K562 (cell line): Measurements from ENCODE around the gene GNPTAB. TPM values are rescaled to one million over a fixed set of nuclear protein-coding genes. Genes with fewer than 3 reads are reported as not detected.

Source experiments
- ATAC-seq: fragments of 200-7000 bp; cut with Tn5 transposase; 3 replicates; pipeline ENCODE4 v1.9.1; 2020; ENCODE audit warnings: moderate library complexity
- BruUV-seq: library from RNA; stranded (reverse); fragments of 400-500 nt; replicated peaks from 2 replicates; lab custom pipeline; 2021; lab: Mats Ljungman, UMichigan
- CTCF ChIA-PET: fragments of 300-600 bp; formaldehyde crosslinking; extraction: SDS; loops from one replicate; lab custom pipeline; 2021; ENCODE audit warnings: low intra/inter-chr PET ratio; lab: Yijun Ruan, JAX
- POLR2A ChIA-PET: fragments of 300-600, 350-650 bp; sonication (Branson Sonifier 250); formaldehyde crosslinking; extraction: SDS; loops from one replicate; lab custom pipeline; 2021; ENCODE audit warnings: antibody characterized with exemption, inconsistent platforms; lab: Yijun Ruan, JAX
- DNase-seq, 4 experiments: peaks; one replicate each; pipeline versions ENCODE4 v3.0.0 to v3.0.0-alpha.2; 2011 to 2018; ENCODE audit warnings: low spot score in 3 of 4, mixed read lengths in 3 of 4; ENCODE audit errors: extremely low read depth in 1 of 4
- FAIRE-seq: peaks from 2 replicates; lab custom pipeline; 2011; peaks lifted over from hg19 to GRCh38; lab: Jason Lieb, UNC
- H2AFZ ChIP-seq: 2 replicates; pipeline ENCODE4 v1.6.0; 2011; ENCODE audit warnings: low read depth, low read length, control low read depth, inconsistent platforms
- H3K27ac ChIP-seq: fragments of 200-600 bp; 3 replicates; pipeline ENCODE4 v1.8.0; 2011; ENCODE audit warnings: low read depth, mild to moderate bottlenecking, control low read depth, inconsistent platforms, low read length, moderate library complexity, mixed read lengths; ENCODE audit errors: extremely low read depth
- H3K27me3 ChIP-seq, 2 experiments: fragments of 300-600 bp in 1 of 2; 2 replicates in 1 of 2; 3 replicates in 1 of 2; pipeline versions ENCODE4 v1.6.0 to v1.8.0; 2011; ENCODE audit warnings: inconsistent platforms in 2 of 2, low read length in 2 of 2, mild to moderate bottlenecking in 1 of 2, mixed read lengths in 1 of 2, moderate library complexity in 1 of 2; ENCODE audit not compliant: control insufficient read depth in 2 of 2, insufficient read depth in 2 of 2
- H3K36me3 ChIP-seq: fragments of 300-600 bp; 3 replicates; pipeline ENCODE4 v1.8.0; 2011; ENCODE audit warnings: mild to moderate bottlenecking, low read length, inconsistent platforms; ENCODE audit not compliant: control insufficient read depth, insufficient read depth
- H3K4me1 ChIP-seq, 2 experiments: fragments of 200-600 bp in 1 of 2; replicated peaks in 1 of 2; 2 replicates in 1 of 2; 3 replicates in 1 of 2; pipeline versions ENCODE4 v1.5.1 to v1.8.0; 2011; ENCODE audit warnings: inconsistent platforms in 2 of 2, low read length in 2 of 2, mild to moderate bottlenecking in 1 of 2, mixed read lengths in 1 of 2, moderate library complexity in 1 of 2; ENCODE audit not compliant: control insufficient read depth in 2 of 2, insufficient read depth in 2 of 2
- H3K4me2 ChIP-seq: 2 replicates; pipeline ENCODE4 v1.6.1; 2011; ENCODE audit warnings: low read length, control low read depth, inconsistent platforms, mixed read lengths; ENCODE audit not compliant: insufficient read depth
- H3K4me3 ChIP-seq: fragments of 200-600 bp; sonication (generic), shearing (Covaris generic); 2 replicates; pipeline ENCODE4 v1.5.1; 2016; ENCODE audit warnings: control low read depth, inconsistent platforms
- H3K79me2 ChIP-seq: fragments of 200-600 bp; 3 replicates; pipeline ENCODE4 v1.8.0; 2011; ENCODE audit warnings: low read length, inconsistent platforms; ENCODE audit not compliant: control insufficient read depth, insufficient read depth
- H3K9ac ChIP-seq, 2 experiments: 2 replicates each; pipeline versions ENCODE4 v1.6.0 to v1.6.1; 2011; ENCODE audit warnings: low read depth in 2 of 2, low read length in 2 of 2, control low read depth in 1 of 2, inconsistent platforms in 1 of 2, mild to moderate bottlenecking in 1 of 2, mixed read lengths in 1 of 2; ENCODE audit not compliant: insufficient read depth in 1 of 2
- H3K9me1 ChIP-seq: one replicate; pipeline ENCODE4 v1.6.0; 2011; ENCODE audit warnings: inconsistent platforms, mild to moderate bottlenecking, low read length, moderate library complexity; ENCODE audit not compliant: control insufficient read depth, insufficient read depth
- H3K9me3 ChIP-seq: replicated peaks from 2 replicates; pipeline ENCODE4 v1.5.1; 2011; ENCODE audit warnings: low read depth, low read length, inconsistent platforms; ENCODE audit not compliant: control insufficient read depth, insufficient read depth
- H4K20me1 ChIP-seq: replicated peaks from 2 replicates; pipeline ENCODE4 v1.6.1; 2011; ENCODE audit warnings: low read length, inconsistent platforms, mixed read lengths; ENCODE audit not compliant: control insufficient read depth, insufficient read depth
- CEBPB ChIP-seq: fragments of 450-650 bp; IDR thresholded peaks from 2 replicates; pipeline ENCODE4 v1.6.1; 2016; ENCODE audit warnings: missing genetic modification characterization, missing compliant biosample characterization
- CEBPG ChIP-seq, 3 experiments: fragments of 200-800 bp in 1 of 3; sonication (Bioruptor generic) in 1 of 3; sonication (generic) in 1 of 3; formaldehyde crosslinking in 1 of 3; IDR thresholded peaks in 2 of 3; conservative IDR thresholded peaks in 1 of 3; 2 replicates each; pipeline versions ENCODE4 v1.6.1 to v1.8.0; 2016 to 2022; ENCODE audit warnings: missing compliant biosample characterization in 2 of 3, missing genetic modification characterization in 2 of 3, mild to moderate bottlenecking in 1 of 3, missing genetic modification reagents in 1 of 3
- PRPF4 ChIP-seq: fragments of 200-400 bp; formaldehyde crosslinking; IDR thresholded peaks from one replicate; pipeline ENCODE4 v1.6.1; 2017; ENCODE audit warnings: low read length, low read depth, mild to moderate bottlenecking; ENCODE audit not compliant: insufficient read depth, poor library complexity, severe bottlenecking
- RBM25 ChIP-seq: fragments of 200-400 bp; formaldehyde crosslinking; IDR thresholded peaks from 2 replicates; pipeline ENCODE4 v1.6.1; 2018; ENCODE audit warnings: low read length, low read depth, moderate library complexity; ENCODE audit not compliant: severe bottlenecking
- SREBF1 ChIP-seq: fragments of 150-350 bp; IDR thresholded peaks from 2 replicates; pipeline ENCODE4 v1.6.1; 2014; ENCODE audit warnings: antibody characterized with exemption, low read depth, low read length, borderline replicate concordance
- TAF9B ChIP-seq: fragments of 450-650 bp; IDR thresholded peaks from 2 replicates; pipeline ENCODE4 v1.6.1; 2018; ENCODE audit warnings: mild to moderate bottlenecking; ENCODE audit not compliant: partially characterized antibody
- ZNF3 ChIP-seq: fragments of 250-450 bp; sonication (Bioruptor Pico); IDR thresholded peaks from 2 replicates; pipeline ENCODE4 v1.5.0; 2021; ENCODE audit warnings: mild to moderate bottlenecking, moderate library complexity
- ZNF436 ChIP-seq: fragments of 250-450, 450-650 bp; sonication (Bioruptor Pico); formaldehyde crosslinking; IDR thresholded peaks from 2 replicates; pipeline ENCODE4 v1.7.0; 2020; ENCODE audit warnings: mild to moderate bottlenecking
- WGBS: fragments of 100-300 bp; shearing (Covaris generic); methylation state at CpG from one replicate; pipeline ENCODE4 v1.1.6; 2016; ENCODE audit warnings: low coverage, mixed read lengths; ENCODE audit not compliant: insufficient coverage; ENCODE audit errors: missing lambda C conversion rate; 5-methylcytosine and 5-hydroxymethylcytosine counted together
- in situ Hi-C: fragments of 300-500 bp; cut with MboI; formaldehyde crosslinking; loops from 4 replicates; pipeline ENCODE4 v1.15.0; 2018; ENCODE audit warnings: inconsistent platforms, mixed read lengths
- intact Hi-C: fragments of 100-400 bp; cut with micrococcal nuclease; formaldehyde crosslinking; loops from 2 replicates; pipeline ENCODE4 v1.14.2; 2022
- polyA plus RNA-seq, 8 experiments: library from polyadenylated mRNA; depleted of rRNA in 4 of 8; stranded (reverse) in 5 of 8; unstranded in 3 of 8; fragments of >200 nt; fragmentation: Nextera tagmentation in 2 of 8; fragmentation: Illumina TruSeq in 1 of 8; extraction: Ambion mirVana in 2 of 8; extraction: Trizol in 1 of 8; gene quantifications; 2 replicates each; pipeline versions ENCODE4 v1.2.1 to v1.2.3, GENCODE V29; 2011 to 2014; ENCODE audit warnings: inconsistent platforms in 1 of 8, missing spikeins in 1 of 8
- total RNA-seq, 7 experiments: library from RNA; depleted of rRNA in 6 of 7; stranded (reverse); fragments of >200 nt in 6 of 7; fragmentation: Illumina TruSeq in 2 of 7; extraction: Trizol in 2 of 7; gene quantifications; 2 replicates each; pipeline versions ENCODE4 v1.2.1 to v1.2.3, GENCODE V29; 2011 to 2021; ENCODE audit warnings: low replicate concordance in 1 of 7
- TF ChIP-seq, protein P1 (sequence below): sonication (generic); formaldehyde crosslinking; IDR thresholded peaks from 2 replicates; pipeline ENCODE4 v1.8.1; 2023; ENCODE audit warnings: missing genetic modification reagents, mild to moderate bottlenecking, borderline replicate concordance

Gene GNPTAB
- total and polyA plus RNA-seq, 9 of the 15 experiments (the other 6 are each of a cell fraction or from before 2014, with no cell fraction given), result 5.9 to 23.2 (median 19.3) TPM

DNA sequence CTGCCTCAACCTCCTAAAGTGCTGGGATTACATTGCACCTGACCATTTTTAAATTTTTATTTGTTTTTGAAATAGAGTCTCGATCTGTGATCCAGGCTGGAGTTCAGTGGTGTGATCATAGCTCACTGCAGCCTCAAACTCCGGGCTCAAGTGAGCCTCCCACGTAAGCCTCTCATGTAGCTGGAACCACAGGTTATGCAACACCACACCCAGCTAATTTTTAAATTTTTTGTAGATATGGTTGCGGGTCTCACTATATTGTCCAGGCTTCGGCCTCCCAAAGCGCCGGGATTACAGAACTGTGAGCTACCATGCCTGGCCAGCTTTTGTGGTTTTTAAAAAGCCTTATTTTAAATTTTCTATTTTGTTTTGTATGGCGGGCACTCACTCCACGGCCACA, 44.4 kb upstream of the GNPTAB start:
- H3K4me1 ChIP-seq, result peaks cover 14 to 17% of the 10 kb centered on the region in 2 experiments; a peak in 4 of 5 replicates
- peak overlapping the region; percentile 42; the same call in 1 of the 2 replicates for H2AFZ ChIP-seq
- ChIA-PET CTCF (no interaction called here), POLR2A (interaction anchor here (0.6 to 1.2 kb wide), 4 partner anchors 8 to 213 kb away, joined by 3 to 4 read pairs (median 4); no protein-coding TSS in a partner anchor)
- peak overlapping the region; percentile 38; the same call in 1 of the 3 replicates for H3K27ac ChIP-seq
- intact Hi-C loops, result no loop called here
- no peaks in the 10 kb centered on the region for H3K36me3 ChIP-seq
- H3K9me3 ChIP-seq, result no peaks in the 10 kb centered on the region
- in situ Hi-C loops, result no loop called here
- 90% methylated on average over 9 of the region's 9 CpGs for WGBS
- no peaks in the 10 kb centered on the region for H3K79me2 ChIP-seq
- FAIRE-seq (no peak), DNase-seq (no peak), ATAC-seq (no peak)
- no peaks in the 10 kb centered on the region for H4K20me1 ChIP-seq
- TF ChIP-seq RBM25, result peak; percentile 25
- TF ChIP-seq CEBPB, result peak; percentile 34; the same call in 1 of the 2 replicates
- no peak for TF ChIP-seq SREBF1
- TF ChIP-seq CEBPG (CRISPR knock-in tag; IDR thresholded peaks at IDR 0.05), result no peak
- peak in 1 of 2 experiments; percentile 29; a peak in 1 of 4 replicates for TF ChIP-seq CEBPG (tag; conservative IDR thresholded peaks at IDR 0.05 in 1 of 2, IDR thresholded peaks at IDR 0.05 in 1 of 2)
- no peak for TF ChIP-seq ZNF436
- H3K9ac ChIP-seq, result no peak overlapping the region
- H3K9me1 ChIP-seq, result no peaks in the 10 kb centered on the region
- H3K4me3 ChIP-seq, result no peak overlapping the region
- no peaks in the 10 kb centered on the region for H3K27me3 ChIP-seq
- no TSS peak for BruUV-seq
- H3K4me2 ChIP-seq, result no peak overlapping the region

GRCh38 chr12:101870925-101871324, 40.2 kb upstream of the GNPTAB start:
- Histone ChIP-seq H3K27me3 (no peaks in the 10 kb centered on the region), H3K9me3 (no peaks in the 10 kb centered on the region), H3K4me3 (no peak overlapping the region), H3K79me2 (no peaks in the 10 kb centered on the region), H2AFZ (peak overlapping the region; percentile 24; the same call in 1 of the 2 replicates), H3K27ac (no peak overlapping the region), H3K4me2 (no peak overlapping the region), H3K36me3 (no peaks in the 10 kb centered on the region), H3K9me1 (no peaks in the 10 kb centered on the region), H3K9ac (no peak overlapping the region), H3K4me1 (peaks cover 3 to 15% of the 10 kb centered on the region in 2 experiments; a peak in 3 of 5 replicates), H4K20me1 (no peaks in the 10 kb centered on the region)
- DNase-seq, result no peak
- WGBS, result 100% methylated on average over 1 of the region's 1 CpG
- CTCF ChIA-PET, result no interaction called here
- TF ChIP-seq, protein P1, sequence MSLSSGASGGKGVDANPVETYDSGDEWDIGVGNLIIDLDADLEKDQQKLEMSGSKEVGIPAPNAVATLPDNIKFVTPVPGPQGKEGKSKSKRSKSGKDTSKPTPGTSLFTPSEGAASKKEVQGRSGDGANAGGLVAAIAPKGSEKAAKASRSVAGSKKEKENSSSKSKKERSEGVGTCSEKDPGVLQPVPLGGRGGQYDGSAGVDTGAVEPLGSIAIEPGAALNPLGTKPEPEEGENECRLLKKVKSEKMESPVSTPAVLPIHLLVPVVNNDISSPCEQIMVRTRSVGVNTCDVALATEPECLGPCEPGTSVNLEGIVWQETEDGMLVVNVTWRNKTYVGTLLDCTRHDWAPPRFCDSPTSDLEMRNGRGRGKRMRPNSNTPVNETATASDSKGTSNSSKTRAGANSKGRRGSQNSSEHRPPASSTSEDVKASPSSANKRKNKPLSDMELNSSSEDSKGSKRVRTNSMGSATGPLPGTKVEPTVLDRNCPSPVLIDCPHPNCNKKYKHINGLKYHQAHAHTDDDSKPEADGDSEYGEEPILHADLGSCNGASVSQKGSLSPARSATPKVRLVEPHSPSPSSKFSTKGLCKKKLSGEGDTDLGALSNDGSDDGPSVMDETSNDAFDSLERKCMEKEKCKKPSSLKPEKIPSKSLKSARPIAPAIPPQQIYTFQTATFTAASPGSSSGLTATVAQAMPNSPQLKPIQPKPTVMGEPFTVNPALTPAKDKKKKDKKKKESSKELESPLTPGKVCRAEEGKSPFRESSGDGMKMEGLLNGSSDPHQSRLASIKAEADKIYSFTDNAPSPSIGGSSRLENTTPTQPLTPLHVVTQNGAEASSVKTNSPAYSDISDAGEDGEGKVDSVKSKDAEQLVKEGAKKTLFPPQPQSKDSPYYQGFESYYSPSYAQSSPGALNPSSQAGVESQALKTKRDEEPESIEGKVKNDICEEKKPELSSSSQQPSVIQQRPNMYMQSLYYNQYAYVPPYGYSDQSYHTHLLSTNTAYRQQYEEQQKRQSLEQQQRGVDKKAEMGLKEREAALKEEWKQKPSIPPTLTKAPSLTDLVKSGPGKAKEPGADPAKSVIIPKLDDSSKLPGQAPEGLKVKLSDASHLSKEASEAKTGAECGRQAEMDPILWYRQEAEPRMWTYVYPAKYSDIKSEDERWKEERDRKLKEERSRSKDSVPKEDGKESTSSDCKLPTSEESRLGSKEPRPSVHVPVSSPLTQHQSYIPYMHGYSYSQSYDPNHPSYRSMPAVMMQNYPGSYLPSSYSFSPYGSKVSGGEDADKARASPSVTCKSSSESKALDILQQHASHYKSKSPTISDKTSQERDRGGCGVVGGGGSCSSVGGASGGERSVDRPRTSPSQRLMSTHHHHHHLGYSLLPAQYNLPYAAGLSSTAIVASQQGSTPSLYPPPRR (CRISPR knock-in tag), result no peak
- TF ChIP-seq TAF9B (no peak), ZNF3 (CRISPR knock-in tag) (no peak), PRPF4 (no peak)
- intact Hi-C loops, result no loop called here
- no TSS peak for BruUV-seq
- POLR2A ChIA-PET, result no interaction called here
- no peak for ATAC-seq
- FAIRE-seq, result no peak
- in situ Hi-C loops, result no loop called here
